ENCODE measurements around the gene PPIL1.

Gene PPIL1

GRCh38 chr6:36853325-36853724, 21.3 kb downstream of the PPIL1 start:
- peak; percentile 84 for DNase-seq

GRCh38 chr6:36852481-36853147, 22.0 kb downstream of the PPIL1 start:
- peak; percentile 74 for DNase-seq

- DNase-seq = no peak
Measured at GRCh38 chr6:36851626-36852025, 23.0 kb downstream of the PPIL1 start.

- peak; percentile 72 for DNase-seq
Measured at GRCh38 chr6:36851149-36851614, 23.4 kb downstream of the PPIL1 start.

- no peak for DNase-seq
Measured at GRCh38 chr6:36850021-36850420, 24.6 kb downstream of the PPIL1 start.

GRCh38 chr6:36848658-36849441, 25.8 kb downstream of the PPIL1 start:
- no peak for DNase-seq

- DNase-seq = no peak
Measured at GRCh38 chr6:36847991-36848390, 26.6 kb downstream of the PPIL1 start.

- DNase-seq = no peak
Measured at GRCh38 chr6:36847152-36847551, 27.5 kb downstream of the PPIL1 start.

GRCh38 chr6:36845233-36845632, 29.4 kb downstream of the PPIL1 start:
- no peak for DNase-seq

- DNase-seq = no peak
Measured at GRCh38 chr6:36844232-36845170, 30.1 kb downstream of the PPIL1 start.

GRCh38 chr6:36843170-36843569, 31.4 kb downstream of the PPIL1 start:
- DNase-seq = no peak

GRCh38 chr6:36841756-36842155, 32.8 kb downstream of the PPIL1 start:
- DNase-seq = no peak

GRCh38 chr6:36840432-36841403, 33.9 kb downstream of the PPIL1 start:
- DNase-seq = no peak

GRCh38 chr6:36839749-36840431, 34.7 kb downstream of the PPIL1 start:
- DNase-seq = peak; percentile 40

GRCh38 chr6:36838896-36839748, 35.5 kb downstream of the PPIL1 start, which contains the start of gene CPNE5:
TSS of gene CPNE5 (minus strand) at chr6:36839444. CDS start at chr6:36839377, 67 bp downstream.
- DNase-seq = no peak

- DNase-seq = no peak
Measured at GRCh38 chr6:36837686-36838085, 36.9 kb downstream of the PPIL1 start.

- no peak for DNase-seq
Measured at GRCh38 chr6:36837022-36837339, 37.6 kb downstream of the PPIL1 start.

- no peak for DNase-seq
Measured at GRCh38 chr6:36836111-36837021, 38.2 kb downstream of the PPIL1 start.

All from fibroblast of skin of back (primary cell).